ENCODE results near the gene WDR1. TPM values are rescaled to one million over a fixed set of nuclear protein-coding genes. Genes with fewer than 3 reads are reported as not detected.

The WDR1 gene, protein sequence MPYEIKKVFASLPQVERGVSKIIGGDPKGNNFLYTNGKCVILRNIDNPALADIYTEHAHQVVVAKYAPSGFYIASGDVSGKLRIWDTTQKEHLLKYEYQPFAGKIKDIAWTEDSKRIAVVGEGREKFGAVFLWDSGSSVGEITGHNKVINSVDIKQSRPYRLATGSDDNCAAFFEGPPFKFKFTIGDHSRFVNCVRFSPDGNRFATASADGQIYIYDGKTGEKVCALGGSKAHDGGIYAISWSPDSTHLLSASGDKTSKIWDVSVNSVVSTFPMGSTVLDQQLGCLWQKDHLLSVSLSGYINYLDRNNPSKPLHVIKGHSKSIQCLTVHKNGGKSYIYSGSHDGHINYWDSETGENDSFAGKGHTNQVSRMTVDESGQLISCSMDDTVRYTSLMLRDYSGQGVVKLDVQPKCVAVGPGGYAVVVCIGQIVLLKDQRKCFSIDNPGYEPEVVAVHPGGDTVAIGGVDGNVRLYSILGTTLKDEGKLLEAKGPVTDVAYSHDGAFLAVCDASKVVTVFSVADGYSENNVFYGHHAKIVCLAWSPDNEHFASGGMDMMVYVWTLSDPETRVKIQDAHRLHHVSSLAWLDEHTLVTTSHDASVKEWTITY
- total RNA-seq: 100 to 1,000 TPM; 196 to 268 (median 246) TPM

DNA sequence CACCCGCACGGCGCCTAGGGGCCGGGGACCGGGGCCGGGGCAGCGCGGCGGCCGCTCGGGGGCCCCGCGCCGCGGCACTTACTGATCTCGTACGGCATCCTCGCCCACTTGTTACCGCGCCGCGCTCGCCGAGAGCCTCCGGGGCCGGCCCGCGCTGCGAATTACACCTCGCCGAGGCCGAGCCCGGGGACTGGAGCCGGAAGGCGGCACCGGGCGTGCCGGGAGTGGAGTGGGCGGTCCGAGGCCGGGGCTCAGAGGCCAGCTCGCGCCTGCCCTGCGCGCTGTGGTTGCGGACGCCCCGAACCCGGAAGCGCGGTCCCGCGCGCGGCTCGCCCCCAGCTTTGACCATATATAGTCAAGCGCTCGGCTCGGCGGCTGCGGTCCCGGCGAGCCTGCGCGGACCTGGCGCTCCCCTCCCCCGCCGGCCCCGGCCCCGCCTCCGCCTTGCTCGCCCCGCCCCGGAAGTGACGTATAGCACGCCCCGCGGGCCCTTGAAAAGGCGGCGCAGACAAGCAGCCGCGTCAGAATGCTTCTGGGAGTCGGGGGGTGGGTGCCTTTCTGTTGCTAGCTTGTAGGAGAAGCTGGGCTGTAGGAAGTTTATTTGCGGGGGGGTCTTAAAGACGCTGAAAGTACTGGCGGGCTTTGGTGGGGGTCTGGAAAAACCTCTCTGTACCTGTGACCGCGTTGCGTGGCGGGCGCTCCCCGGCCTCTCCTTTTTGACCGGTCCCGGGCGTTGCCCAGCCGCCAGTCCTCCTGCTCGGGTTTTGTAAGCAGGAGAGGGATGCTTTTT is at the start of gene WDR1:
TSS of gene WDR1 (minus strand) at position 231 of the 790 bp plus-strand sequence. CDS start at position 98, 133 bp downstream.
- Histone ChIP-seq H3K4me3 (peak within 1 kb of the TSS; percentile 69 to 93 (median 81)), H3K9me3 (no peaks in the 10 kb centered on the region), H3K36me3 (peaks cover 0 to 22% (median 2%) of the 10 kb centered on the region in 4 donors), H3K27ac (peak within 1 kb of the TSS; percentile 96 to 99 (median 98)), H3K27me3 (no peaks in the 10 kb centered on the region), H3K4me1 (peaks cover 43 to 72% (median 50%) of the 10 kb centered on the region in 4 donors)
- intact Hi-C loops (cut with DNase I; ENCODE audit: low total_unique reads) (no loop called here), in situ Hi-C loops (cut with MboI; ENCODE audit: low pct_ligation_motif_present in 1 of 4, low pct_unique_long_range_greater_than_20kb in 1 of 4, low sequenced_read_pairs in 3 of 4) (no loop called here)
- whole genome bisulfite sequencing, 2 donors (ENCODE audit: low coverage in 1 of 2): 0% methylated on average over 5 to 24 of the region's 97 CpGs
- DNase-seq: peak; percentile 97
- TF ChIP-seq POLR2A (IDR thresholded peaks at IDR 0.05) (peak; percentile 99), EP300 (IDR thresholded peaks at IDR 0.05; ENCODE audit: low read depth) (peak; percentile 12), POLR2AphosphoS5 (IDR thresholded peaks at IDR 0.05) (peak; percentile 83 to 99 (median 98))
- TF ChIP-seq, protein P1, sequence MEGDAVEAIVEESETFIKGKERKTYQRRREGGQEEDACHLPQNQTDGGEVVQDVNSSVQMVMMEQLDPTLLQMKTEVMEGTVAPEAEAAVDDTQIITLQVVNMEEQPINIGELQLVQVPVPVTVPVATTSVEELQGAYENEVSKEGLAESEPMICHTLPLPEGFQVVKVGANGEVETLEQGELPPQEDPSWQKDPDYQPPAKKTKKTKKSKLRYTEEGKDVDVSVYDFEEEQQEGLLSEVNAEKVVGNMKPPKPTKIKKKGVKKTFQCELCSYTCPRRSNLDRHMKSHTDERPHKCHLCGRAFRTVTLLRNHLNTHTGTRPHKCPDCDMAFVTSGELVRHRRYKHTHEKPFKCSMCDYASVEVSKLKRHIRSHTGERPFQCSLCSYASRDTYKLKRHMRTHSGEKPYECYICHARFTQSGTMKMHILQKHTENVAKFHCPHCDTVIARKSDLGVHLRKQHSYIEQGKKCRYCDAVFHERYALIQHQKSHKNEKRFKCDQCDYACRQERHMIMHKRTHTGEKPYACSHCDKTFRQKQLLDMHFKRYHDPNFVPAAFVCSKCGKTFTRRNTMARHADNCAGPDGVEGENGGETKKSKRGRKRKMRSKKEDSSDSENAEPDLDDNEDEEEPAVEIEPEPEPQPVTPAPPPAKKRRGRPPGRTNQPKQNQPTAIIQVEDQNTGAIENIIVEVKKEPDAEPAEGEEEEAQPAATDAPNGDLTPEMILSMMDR (IDR thresholded peaks at IDR 0.05): no peak

DNA sequence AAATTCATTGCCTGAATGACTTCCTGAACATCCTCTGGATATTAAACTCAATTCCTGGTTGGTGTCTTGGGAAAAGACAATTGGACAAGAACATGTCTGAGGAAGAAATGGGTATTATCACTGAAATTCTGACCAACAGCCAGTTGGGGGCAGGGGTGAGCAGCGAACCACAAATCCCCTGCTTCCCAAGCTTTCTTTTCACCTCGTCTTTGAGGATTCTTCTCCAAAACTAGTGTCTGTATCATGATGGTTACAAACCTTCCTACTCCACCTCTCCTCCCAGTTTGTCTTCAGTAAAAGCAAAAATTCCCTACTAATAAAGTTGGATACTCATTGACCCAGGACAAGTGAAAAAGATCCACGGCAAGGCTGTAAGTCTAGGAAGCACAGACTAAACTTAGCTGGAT is 48.3 kb upstream of the WDR1 start:
- peaks cover 0 to 20% (median 7%) of the 10 kb centered on the region in 4 donors for H3K4me1 ChIP-seq
- WGBS, 2 donors (ENCODE audit: low coverage in 1 of 2): 33 to 35% methylated on average over 2 to 3 of the region's 3 CpGs
- no peak overlapping the region for H3K4me3 ChIP-seq
- intact Hi-C loops (cut with DNase I; ENCODE audit: low total_unique reads) (loop anchor here (5.0 to 10.0 kb wide), 2 partner anchors 237 to 380 kb away; no protein-coding TSS in a partner anchor), in situ Hi-C loops (cut with MboI; ENCODE audit: low pct_ligation_motif_present in 1 of 4, low pct_unique_long_range_greater_than_20kb in 1 of 4, low sequenced_read_pairs in 3 of 4) (loop anchor here (5.0 to 10.0 kb wide), 5 partner anchors 237 to 390 kb away; no protein-coding TSS in a partner anchor)
- no peaks in the 10 kb centered on the region for H3K36me3 ChIP-seq
- H3K27me3 ChIP-seq: no peaks in the 10 kb centered on the region
- DNase-seq: peak; percentile 55
- H3K27ac ChIP-seq: no peak overlapping the region
- TF ChIP-seq, protein P1 (IDR thresholded peaks at IDR 0.05): peak; percentile 57 to 69 (median 64)
- TF ChIP-seq POLR2AphosphoS5 (IDR thresholded peaks at IDR 0.05): no peak
- no peaks in the 10 kb centered on the region for H3K9me3 ChIP-seq

DNA sequence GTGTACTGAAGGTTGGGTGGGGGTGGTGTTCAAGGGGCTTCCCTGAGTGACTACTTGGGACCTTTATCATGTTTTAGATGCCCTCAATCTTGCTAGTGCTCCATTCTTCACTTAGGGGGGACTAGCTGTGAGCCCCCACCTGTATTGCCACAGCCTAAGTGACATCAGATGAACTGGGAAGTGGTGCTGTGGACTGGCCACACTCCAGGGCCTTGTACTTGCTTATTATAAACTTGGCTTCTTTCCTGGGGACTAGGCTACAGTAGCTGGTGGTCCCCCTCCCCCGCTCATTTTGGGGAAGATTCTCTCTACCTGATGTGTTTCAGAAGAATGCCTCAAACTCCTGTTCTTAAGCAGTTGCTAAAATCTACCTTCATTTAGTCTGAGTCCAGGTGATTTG is 46.7 kb upstream of the WDR1 start:
- TF ChIP-seq, protein P1 (IDR thresholded peaks at IDR 0.05): no peak
- TF ChIP-seq POLR2A (IDR thresholded peaks at IDR 0.05) (no peak), EP300 (IDR thresholded peaks at IDR 0.05; ENCODE audit: low read depth) (no peak), POLR2AphosphoS5 (IDR thresholded peaks at IDR 0.05) (no peak)
- H3K9me3 ChIP-seq: no peaks in the 10 kb centered on the region
- in situ Hi-C loops (cut with MboI; ENCODE audit: low pct_ligation_motif_present in 1 of 4, low pct_unique_long_range_greater_than_20kb in 1 of 4, low sequenced_read_pairs in 3 of 4): loop anchor here (5.0 to 10.0 kb wide), 4 partner anchors 242 to 392 kb away; no protein-coding TSS in a partner anchor
- 92% methylated on average over 1 of the region's 1 CpG; no CpG with 5 or more reads in 1 of the 2 donors for WGBS, 2 donors (ENCODE audit: low coverage in 1 of 2)
- H3K27me3 ChIP-seq: no peaks in the 10 kb centered on the region
- H3K4me1 ChIP-seq: peaks cover 0 to 24% (median 10%) of the 10 kb centered on the region in 4 donors
- H3K27ac ChIP-seq: no peak overlapping the region
- no peak overlapping the region for H3K4me3 ChIP-seq
- DNase-seq: no peak
- H3K36me3 ChIP-seq: no peaks in the 10 kb centered on the region
- intact Hi-C loops (cut with DNase I; ENCODE audit: low total_unique reads): loop anchor here (5.0 to 10.0 kb wide), 2 partner anchors 239 to 382 kb away; no protein-coding TSS in a partner anchor

Data from transverse colon (tissue), 4 donors.